Astrocyte of the spinal cord (primary cell): Measurements from ENCODE around the gene TOP2B.

Source experiments
- DNase-seq: peaks from one replicate; pipeline ENCODE4 v3.0.0; 2011; ENCODE audit warnings: low read depth, low spot score
- H3K4me3 ChIP-seq: 2 replicates; pipeline ENCODE4 v1.5.1; 2011; ENCODE audit warnings: low read depth, mild to moderate bottlenecking, low read length, moderate library complexity
- CTCF ChIP-seq: IDR thresholded peaks from 2 replicates; pipeline ENCODE4 v1.5.1; 2012; ENCODE audit warnings: low read depth, mild to moderate bottlenecking, low read length, inconsistent platforms
- in situ Hi-C: cut with HindIII; loops from 2 replicates; pipeline ENCODE4 v1.10.0; 2017; ENCODE audit warnings: low sequenced_read_pairs

The TOP2B gene

GRCh38 chr3:25593001-25593400 is 71.7 kb downstream of the TOP2B start:
- no peak for DNase-seq
- TF ChIP-seq CTCF: no peak
- in situ Hi-C loops: no loop called here
- no peak overlapping the region for H3K4me3 ChIP-seq

- H3K4me3 ChIP-seq: no peak overlapping the region
- no peak for TF ChIP-seq CTCF
- in situ Hi-C loops: no loop called here
- DNase-seq: peak; percentile 85
These were observed 72.2 kb downstream of the TOP2B start for GRCh38 chr3:25592510-25592968.

- H3K4me3 ChIP-seq: no peak overlapping the region
- peak; percentile 41 for DNase-seq
- no peak for TF ChIP-seq CTCF
- in situ Hi-C loops: no loop called here
These were observed 74.9 kb downstream of the TOP2B start for GRCh38 chr3:25589783-25590258.

GRCh38 chr3:25589104-25589782 is 75.5 kb downstream of the TOP2B start:
- peak; percentile 23 for DNase-seq
- in situ Hi-C loops: no loop called here
- no peak for TF ChIP-seq CTCF
- no peak overlapping the region for H3K4me3 ChIP-seq

- no peak for DNase-seq
- no peak overlapping the region for H3K4me3 ChIP-seq
- in situ Hi-C loops: no loop called here
- no peak for TF ChIP-seq CTCF
These were observed 76.1 kb downstream of the TOP2B start for GRCh38 chr3:25588441-25589103.

GRCh38 chr3:25587975-25588374 is 76.7 kb downstream of the TOP2B start:
- in situ Hi-C loops: no loop called here
- no peak for TF ChIP-seq CTCF
- no peak for DNase-seq
- no peak overlapping the region for H3K4me3 ChIP-seq
